ENCODE measurements around the gene RAB37.

Gene RAB37

DNA sequence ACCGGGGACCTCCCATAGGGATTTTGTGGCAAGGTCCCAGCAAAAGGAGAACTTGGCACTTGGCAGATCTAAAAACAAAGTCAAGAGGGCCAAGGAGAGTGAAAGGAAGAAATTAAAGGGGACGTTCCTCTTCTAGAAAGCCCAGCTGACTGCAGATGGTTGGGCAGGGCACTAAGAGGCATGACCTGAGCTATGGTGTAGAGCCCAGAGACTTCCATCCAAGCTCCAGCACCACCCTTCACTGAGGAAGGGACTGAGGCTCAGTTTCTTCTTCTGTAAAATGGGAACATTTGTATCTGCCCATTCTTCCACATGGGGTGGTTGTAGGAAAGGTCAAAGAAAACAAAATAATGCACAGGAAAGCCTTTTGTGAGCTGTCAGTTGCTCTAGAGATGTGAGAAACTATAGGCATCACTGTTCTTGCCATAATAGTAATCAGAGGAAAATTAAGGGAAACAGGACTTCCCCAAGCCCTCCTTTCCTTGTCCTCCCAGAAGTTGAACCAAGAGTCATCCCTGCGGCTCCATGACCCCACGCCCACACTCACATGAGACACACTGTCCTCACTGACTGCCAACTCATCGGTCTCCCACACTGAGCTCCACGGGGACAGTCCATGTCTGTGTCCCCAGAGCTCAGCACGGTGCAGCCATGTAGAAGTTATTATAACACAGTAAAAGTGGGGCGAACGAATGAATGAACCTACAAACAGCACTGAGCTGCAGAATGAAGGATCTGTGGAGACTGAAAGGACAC, 34.8 kb upstream of the RAB37 start (continued):
- TF ChIP-seq KLF10 (tag by site-specific recombination; IDR thresholded peaks at IDR 0.05) (no peak), ZNF341 (tag by site-specific recombination; IDR thresholded peaks at IDR 0.05; ENCODE audit: low read depth) (no peak)

GRCh38 chr17:74703311-74703710, 33.7 kb upstream of the RAB37 start:
- CTCF ChIA-PET = interaction anchor here (0.6 to 1.3 kb wide), 2 partner anchors 162 to 340 kb away, joined by 3 to 4 read pairs; no protein-coding TSS in a partner anchor
- no peak for TF ChIP-seq INSM2 (tag by site-specific recombination; IDR thresholded peaks at IDR 0.05)
- TF ChIP-seq ZNF529 (tag by site-specific recombination; IDR thresholded peaks at IDR 0.05; ENCODE audit: insufficient replicate concordance) = no peak
- TF ChIP-seq ZNF114 (tag by site-specific recombination; IDR thresholded peaks at IDR 0.05) = no peak
- TF ChIP-seq ZNF175 (tag by site-specific recombination; IDR thresholded peaks at IDR 0.05) = no peak
- TF ChIP-seq, protein P1, sequence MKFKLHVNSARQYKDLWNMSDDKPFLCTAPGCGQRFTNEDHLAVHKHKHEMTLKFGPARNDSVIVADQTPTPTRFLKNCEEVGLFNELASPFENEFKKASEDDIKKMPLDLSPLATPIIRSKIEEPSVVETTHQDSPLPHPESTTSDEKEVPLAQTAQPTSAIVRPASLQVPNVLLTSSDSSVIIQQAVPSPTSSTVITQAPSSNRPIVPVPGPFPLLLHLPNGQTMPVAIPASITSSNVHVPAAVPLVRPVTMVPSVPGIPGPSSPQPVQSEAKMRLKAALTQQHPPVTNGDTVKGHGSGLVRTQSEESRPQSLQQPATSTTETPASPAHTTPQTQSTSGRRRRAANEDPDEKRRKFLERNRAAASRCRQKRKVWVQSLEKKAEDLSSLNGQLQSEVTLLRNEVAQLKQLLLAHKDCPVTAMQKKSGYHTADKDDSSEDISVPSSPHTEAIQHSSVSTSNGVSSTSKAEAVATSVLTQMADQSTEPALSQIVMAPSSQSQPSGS (tag by site-specific recombination; IDR thresholded peaks at IDR 0.05; ENCODE audit: low read depth) = no peak
- TF ChIP-seq GLIS2 (tag by site-specific recombination; IDR thresholded peaks at IDR 0.05) = no peak
- no peak for TF ChIP-seq ZNF837 (tag by site-specific recombination; IDR thresholded peaks at IDR 0.05)
- TF ChIP-seq ZSCAN18 (tag by site-specific recombination; IDR thresholded peaks at IDR 0.05) = no peak
- no peak for TF ChIP-seq FEZF1 (tag by site-specific recombination; IDR thresholded peaks at IDR 0.05)
- TF ChIP-seq YY1 (tag by site-specific recombination; IDR thresholded peaks at IDR 0.05) = no peak
- TF ChIP-seq ZNF26 (tag by site-specific recombination; IDR thresholded peaks at IDR 0.05) = no peak
- TF ChIP-seq ZNF768 (tag by site-specific recombination; IDR thresholded peaks at IDR 0.05) = no peak
- TF ChIP-seq ZNF473 (tag by site-specific recombination; IDR thresholded peaks at IDR 0.05) = no peak
- no peak for TF ChIP-seq ZNF121 (tag by site-specific recombination; IDR thresholded peaks at IDR 0.05)
- TF ChIP-seq ZNF555 (tag by site-specific recombination; conservative IDR thresholded peaks at IDR 0.05) = no peak
- no peak for TF ChIP-seq ZNF366 (tag by site-specific recombination; conservative IDR thresholded peaks at IDR 0.05)
- TF ChIP-seq ZNF112 (tag by site-specific recombination; IDR thresholded peaks at IDR 0.05) = no peak
- TF ChIP-seq ZNF221 (tag by site-specific recombination; IDR thresholded peaks at IDR 0.05; ENCODE audit: borderline replicate concordance) = no peak
- TF ChIP-seq ZNF549 (tag by site-specific recombination; IDR thresholded peaks at IDR 0.05) = no peak
- no peak for TF ChIP-seq ZNF223 (tag by site-specific recombination; IDR thresholded peaks at IDR 0.05)
- POLR2A ChIA-PET = no interaction called here
- Histone ChIP-seq H3K9me3 (ENCODE audit: control insufficient read depth, insufficient read depth, low read depth, low read length) (no peaks in the 10 kb centered on the region), H3K27ac (ENCODE audit: extremely low read depth, low read depth, low read length) (no peak overlapping the region), H3K36me3 (ENCODE audit: control insufficient read depth in 2 of 2, insufficient read depth in 1 of 2, low read length in 2 of 2) (no peaks in the 10 kb centered on the region), H3K4me1 (ENCODE audit: control insufficient read depth, insufficient read depth, low read length) (no peaks in the 10 kb centered on the region), H3K4me3 (ENCODE audit: low read depth, low read length) (no peak overlapping the region)

All from HEK293 (cell line).